Measurements from ENCODE around the gene NR1I3. TPM values are rescaled to one million over a fixed set of nuclear protein-coding genes. Genes with fewer than 3 reads are reported as not detected.
"Not testable (repeated sequence)": the region's sequence is repeated elsewhere in the genome, so short reads cannot be mapped to it uniquely, and the experiment has no call there.

NR1I3 gene
- total RNA-seq, 1 donor from 2014 or later = not detected

GRCh38 chr1:161255302-161255701 lies 17.3 kb upstream of the NR1I3 start:
- not testable (repeated sequence) for ATAC-seq, DNase-seq

GRCh38 chr1:161251579-161251978 lies 13.6 kb upstream of the NR1I3 start:
- intact Hi-C loops (cut with micrococcal nuclease) = no loop called here
- no peak for DNase-seq

More at GRCh38 chr1:161255302-161255701, 17.3 kb upstream of the NR1I3 start:
- intact Hi-C loops (cut with micrococcal nuclease) = not testable (repeated sequence)

GRCh38 chr1:161250829-161251228 lies 12.8 kb upstream of the NR1I3 start:
- DNase-seq (no peak), ATAC-seq (no peak)
- intact Hi-C loops (cut with micrococcal nuclease) = no loop called here

More at GRCh38 chr1:161251579-161251978, 13.6 kb upstream of the NR1I3 start:
- ATAC-seq = no peak

GRCh38 chr1:161250100-161250499 lies 12.1 kb upstream of the NR1I3 start:
- intact Hi-C loops (cut with micrococcal nuclease); DNase-seq; ATAC-seq: not testable (repeated sequence)

- DNase-seq (no peak), ATAC-seq (no peak)
- intact Hi-C loops (cut with micrococcal nuclease) = no loop called here
These were observed 6.9 kb upstream of the NR1I3 start for GRCh38 chr1:161244888-161245287.

- intact Hi-C loops (cut with micrococcal nuclease) = no loop called here
- DNase-seq (no peak), ATAC-seq (no peak)
These were observed 4.3 kb upstream of the NR1I3 start for GRCh38 chr1:161242313-161242712.

- intact Hi-C loops (cut with micrococcal nuclease) = no loop called here
- ATAC-seq (no peak), DNase-seq (no peak)
These were observed 3.7 kb upstream of the NR1I3 start for GRCh38 chr1:161241682-161242081.

- DNase-seq = no peak
- intact Hi-C loops (cut with micrococcal nuclease) = no loop called here
- no peak for ATAC-seq
These were observed 1.8 kb downstream of the NR1I3 start for GRCh38 chr1:161235957-161236775.

- intact Hi-C loops (cut with micrococcal nuclease) = no loop called here
- DNase-seq = no peak
- ATAC-seq = no peak
These were observed 4.9 kb downstream of the NR1I3 start for GRCh38 chr1:161233102-161233501.

- DNase-seq (no peak), ATAC-seq (no peak)
- intact Hi-C loops (cut with micrococcal nuclease) = no loop called here
These were observed 7.2 kb downstream of the NR1I3 start for GRCh38 chr1:161230762-161231161.

GRCh38 chr1:161229896-161230295 lies 8.1 kb downstream of the NR1I3 start:
- intact Hi-C loops (cut with micrococcal nuclease) = loop anchor here (10.0 kb wide), 2 partner anchors 75 to 155 kb away; partner anchors contain the start of gene MPZ
- ATAC-seq (no peak), DNase-seq (no peak)

GRCh38 chr1:161228032-161228431 lies 10.0 kb downstream of the NR1I3 start:
- ATAC-seq (no peak), DNase-seq (no peak)
- intact Hi-C loops (cut with micrococcal nuclease) = loop anchor here (10.0 kb wide), 2 partner anchors 77 to 157 kb away; partner anchors contain the start of gene MPZ

- intact Hi-C loops (cut with micrococcal nuclease) = loop anchor here (10.0 kb wide), 2 partner anchors 77 to 157 kb away; partner anchors contain the start of gene MPZ
- DNase-seq (peak; percentile 88), ATAC-seq (peak; percentile 63)
These were observed 10.7 kb downstream of the NR1I3 start for GRCh38 chr1:161227196-161227871.

GRCh38 chr1:161226759-161227158 lies 11.2 kb downstream of the NR1I3 start:
- ATAC-seq (no peak), DNase-seq (no peak)
- intact Hi-C loops (cut with micrococcal nuclease) = loop anchor here (10.0 kb wide), 2 partner anchors 78 to 158 kb away; partner anchors contain the start of gene MPZ

- no peak for DNase-seq
- intact Hi-C loops (cut with micrococcal nuclease) = loop anchor here (10.0 kb wide), 2 partner anchors 78 to 158 kb away; partner anchors contain the start of gene MPZ
- peak; percentile 2 for ATAC-seq
These were observed 11.7 kb downstream of the NR1I3 start for GRCh38 chr1:161226320-161226711.

GRCh38 chr1:161225534-161226319 lies 12.3 kb downstream of the NR1I3 start, which contains the start of gene TOMM40L:
TSS of gene TOMM40L (plus strand) at chr1:161226060. CDS start at chr1:161226490, 430 bp downstream.
- ATAC-seq = peak; percentile 96
- DNase-seq = peak; percentile 90
- intact Hi-C loops (cut with micrococcal nuclease) = loop anchor here (10.0 kb wide), 2 partner anchors 79 to 159 kb away; partner anchors contain the start of gene MPZ

GRCh38 chr1:161225178-161225533 lies 12.8 kb downstream of the NR1I3 start:
- DNase-seq (no peak), ATAC-seq (no peak)
- intact Hi-C loops (cut with micrococcal nuclease) = loop anchor here (10.0 kb wide), 2 partner anchors 80 to 160 kb away; partner anchors contain the start of gene MPZ

- intact Hi-C loops (cut with micrococcal nuclease) = loop anchor here (10.0 kb wide), 2 partner anchors 80 to 160 kb away; partner anchors contain the start of gene MPZ
- not testable (repeated sequence) for ATAC-seq, DNase-seq
These were observed 13.3 kb downstream of the NR1I3 start for GRCh38 chr1:161224695-161225087.
